Fibroblast of skin of right biceps (primary cell): ENCODE results near the gene MRPL9.
A peak's percentile ranks its signal among the peaks of the same experiment; 100 is the strongest.

ENCODE experiments used
- DNase-seq: peaks from one replicate; pipeline ENCODE4 v3.0.0-alpha.2; 2013

The MRPL9 gene

DNA sequence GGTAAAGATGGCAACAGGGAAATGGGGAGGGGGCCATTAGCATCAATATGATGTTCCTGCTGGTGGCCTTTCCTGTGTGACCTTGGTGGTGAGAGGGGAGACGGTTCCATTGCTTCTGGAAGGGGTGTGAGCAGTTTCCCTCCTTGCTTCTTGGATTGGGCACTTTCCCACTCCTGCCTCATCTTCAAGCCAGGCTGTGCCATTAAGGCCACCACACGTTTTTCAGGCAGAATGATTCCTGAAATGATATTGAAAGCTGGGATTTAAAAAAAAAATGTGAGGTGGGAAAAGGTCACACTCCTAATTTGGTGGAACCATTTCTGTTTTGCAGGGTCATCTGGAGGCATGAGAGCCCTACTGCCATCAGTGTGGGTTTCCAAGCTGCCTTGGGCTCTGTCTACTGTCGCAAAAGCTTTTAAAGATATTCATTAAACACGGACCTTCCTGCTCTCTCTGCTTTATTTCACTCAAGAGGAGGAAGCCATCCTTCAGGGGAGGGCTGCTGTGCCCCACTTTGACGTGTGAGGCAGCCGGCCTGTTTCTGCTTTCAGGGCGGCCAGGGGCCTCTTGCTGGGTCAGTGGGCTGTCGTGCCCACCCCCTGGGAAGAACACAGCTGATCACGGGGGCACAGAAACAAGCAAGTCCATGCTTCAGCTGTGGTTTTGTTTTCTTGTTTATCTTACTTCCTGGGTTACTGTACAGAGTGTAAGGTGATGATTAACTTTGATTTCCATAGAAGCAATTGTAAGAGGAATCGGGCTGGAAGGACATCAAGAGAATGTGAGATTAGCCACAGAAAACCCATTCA is 33.9 kb downstream of the MRPL9 start:
- no peak for DNase-seq

DNA sequence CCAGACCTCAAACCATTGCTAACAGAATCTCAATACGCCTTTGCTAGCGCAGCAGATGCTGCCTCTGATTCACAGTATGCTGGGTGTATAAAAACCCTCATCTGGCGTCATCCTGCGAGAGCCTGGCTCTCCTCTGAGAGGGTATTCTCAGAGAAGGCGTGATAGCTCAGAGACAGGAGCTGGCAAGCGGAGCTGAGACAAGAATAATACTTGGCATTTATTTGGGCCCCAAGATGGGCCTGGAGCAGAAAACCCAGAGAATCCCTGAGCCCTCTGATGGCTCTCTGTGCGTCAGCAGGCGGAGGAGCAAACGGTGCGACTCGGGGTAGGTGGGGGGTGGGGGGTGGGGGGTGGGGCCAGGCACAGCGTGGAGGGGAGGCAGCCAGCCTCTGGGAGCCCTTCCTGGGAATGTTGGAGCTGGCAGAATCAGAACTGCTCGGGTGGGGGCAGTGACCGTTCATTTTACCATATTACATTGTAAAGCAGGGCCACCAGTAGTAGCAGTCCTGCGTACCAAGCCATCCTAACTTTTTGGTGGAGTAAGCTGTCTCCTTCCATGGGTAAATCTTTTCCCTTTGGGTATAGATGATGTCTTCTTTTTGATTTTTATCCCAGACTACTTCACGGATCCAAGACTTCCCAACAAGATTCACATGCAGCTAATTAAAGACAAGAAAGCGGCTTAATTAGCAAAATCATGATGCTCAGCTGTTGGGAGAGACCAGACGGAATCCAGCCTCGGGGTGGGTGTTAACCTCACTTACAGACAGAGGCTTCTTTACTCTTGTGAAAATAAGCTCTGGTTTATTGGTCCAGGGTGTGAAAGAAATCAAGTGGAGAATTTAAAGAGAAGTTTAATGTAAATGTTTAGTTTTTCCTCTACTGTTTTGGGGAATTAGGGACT is 34.9 kb downstream of the MRPL9 start:
- DNase-seq: peak; percentile 70

GRCh38 chr1:151723726-151724370 is 39.4 kb downstream of the MRPL9 start:
- no peak for DNase-seq

DNA sequence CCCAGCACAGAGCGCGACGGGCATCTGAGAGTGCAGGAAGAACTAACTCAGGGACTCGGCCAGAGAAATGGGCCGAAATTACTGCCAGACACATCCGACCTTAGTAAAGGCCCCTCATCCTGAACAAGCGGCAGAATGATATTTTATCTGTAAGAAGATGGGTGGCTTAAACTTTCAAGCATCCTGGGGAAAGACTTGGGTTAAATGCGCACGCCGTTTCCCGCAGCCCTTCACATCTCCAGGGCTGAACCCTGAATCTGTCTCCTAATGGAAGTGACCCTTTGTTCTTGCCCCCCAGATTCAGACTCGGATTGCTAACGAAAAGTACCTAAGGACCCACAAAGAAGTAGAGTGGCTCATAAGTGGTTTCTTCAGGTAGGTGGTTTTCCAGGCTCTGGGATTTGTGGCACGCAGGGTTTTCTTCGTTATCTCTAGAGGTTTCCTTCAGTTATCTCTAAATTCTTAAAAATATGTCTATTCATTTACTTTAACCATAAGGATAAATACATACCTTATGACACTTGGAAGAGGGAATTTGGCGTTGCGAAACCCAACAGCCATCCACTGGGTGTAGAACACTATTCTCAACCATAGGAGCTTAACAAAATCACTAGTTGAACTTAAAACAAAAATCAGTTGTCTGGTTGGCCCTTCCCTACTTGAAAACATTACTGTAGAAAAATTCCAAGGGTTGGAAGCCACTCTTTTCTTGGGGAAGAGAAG is 41.3 kb downstream of the MRPL9 start:
- DNase-seq: peak; percentile 22

DNA sequence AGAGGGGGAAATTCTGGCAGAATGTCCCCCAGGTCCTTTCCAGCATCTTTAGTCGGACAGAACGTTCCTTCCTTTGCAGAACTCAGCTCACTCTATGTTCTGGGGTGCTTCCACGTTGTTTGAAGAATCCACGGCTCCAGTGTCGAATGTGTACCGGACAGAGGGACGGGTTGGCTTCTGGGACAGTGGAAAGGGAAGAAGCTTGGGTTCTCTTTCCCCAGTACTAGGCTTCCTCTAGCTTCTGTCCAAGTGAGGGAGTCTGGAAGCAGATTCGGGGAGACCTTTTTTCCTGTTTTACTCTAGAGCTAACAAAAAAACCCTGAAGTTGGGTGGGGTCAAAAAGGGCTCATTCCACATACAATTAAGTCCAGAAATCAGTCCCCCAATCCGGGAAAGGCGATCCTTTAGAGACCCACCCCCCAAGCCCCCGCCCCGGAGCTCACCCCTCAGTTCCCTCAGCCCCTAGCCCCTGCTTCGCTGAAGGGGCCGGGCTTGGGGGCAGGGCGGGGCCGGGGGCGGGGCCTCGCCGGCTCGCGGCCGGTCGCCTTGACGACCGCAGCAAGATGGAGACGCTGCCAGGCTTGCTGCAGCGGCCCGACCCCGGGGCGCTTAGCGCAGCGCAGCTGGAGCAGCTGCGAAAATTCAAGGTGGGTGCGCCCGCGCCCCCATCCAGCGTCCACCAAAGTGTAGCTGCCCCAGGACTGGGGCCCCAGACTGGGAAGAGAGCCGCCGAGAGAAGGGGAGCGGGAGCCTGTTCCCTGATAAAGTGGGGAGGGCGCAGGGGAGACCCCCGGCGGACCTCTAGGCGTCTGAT is 42.1 kb downstream of the MRPL9 start, which contains the start of gene RIIAD1:
Gene RIIAD1, plus strand, starts transcription at position 549 of the 814 bp plus-strand sequence. Its CDS starts 15 bp downstream, at position 564.
- peak; percentile 16 for DNase-seq

- peak; percentile 11 for DNase-seq
Observed at GRCh38 chr1:151720554-151720953, 42.7 kb downstream of the MRPL9 start.

DNA sequence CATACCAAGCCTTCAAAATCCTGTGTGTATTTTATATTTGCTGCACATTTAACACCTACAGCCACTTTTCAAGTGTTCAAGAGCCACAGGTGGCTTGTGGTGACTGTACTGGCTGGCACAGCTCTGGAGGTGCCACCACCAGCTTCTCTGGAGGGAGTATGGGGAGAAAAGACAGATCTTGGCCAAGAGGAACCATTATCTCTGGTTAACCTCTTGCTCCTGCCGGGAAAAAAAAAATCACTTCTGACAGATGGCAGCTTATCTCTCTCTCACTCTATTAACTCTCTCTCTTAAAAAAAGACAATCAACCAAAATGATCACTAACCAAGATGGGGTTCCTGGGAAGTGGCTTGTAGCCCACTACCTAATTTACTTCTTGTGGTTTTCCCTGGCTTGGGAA is 43.2 kb downstream of the MRPL9 start:
- DNase-seq: no peak

DNA sequence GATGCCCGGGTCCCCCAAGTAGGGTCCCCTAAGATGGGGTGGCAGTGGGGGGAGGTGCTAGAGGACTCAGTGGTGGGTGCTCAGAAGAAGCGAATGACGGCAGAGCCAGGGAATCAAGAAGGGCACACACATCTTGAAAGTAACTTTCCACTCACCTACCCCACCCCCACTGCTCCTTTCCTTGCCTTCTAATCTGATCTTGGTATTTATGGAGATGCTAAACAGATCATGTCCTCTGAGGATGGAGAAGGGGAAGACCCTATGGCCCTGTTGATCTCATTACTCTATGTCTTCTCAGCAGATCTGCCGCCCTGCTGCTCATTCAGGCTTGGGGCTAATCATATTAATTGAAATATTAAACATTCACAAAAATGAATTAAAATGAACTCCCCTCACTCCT is 44.6 kb downstream of the MRPL9 start:
- DNase-seq: no peak

DNA sequence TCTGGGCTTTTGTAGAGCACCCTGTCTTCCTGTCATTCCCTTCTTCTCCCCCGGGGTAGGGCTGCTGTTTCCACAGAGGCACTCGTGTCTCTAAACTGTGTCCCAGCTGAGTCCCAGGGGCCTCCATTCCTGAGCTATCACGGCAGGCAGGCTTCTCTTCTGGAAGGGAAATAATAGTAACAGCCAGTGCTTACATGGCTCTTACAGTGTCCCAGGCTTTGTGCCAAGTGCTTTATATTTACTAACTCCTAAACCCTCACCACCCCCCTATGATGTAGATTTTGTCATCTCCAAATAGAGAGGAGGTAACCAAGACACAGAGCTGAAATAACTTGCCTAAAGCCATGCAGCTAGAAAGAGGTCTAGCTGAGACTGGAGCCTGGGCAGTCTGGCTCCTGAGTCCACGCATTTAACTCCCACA is 45.3 kb downstream of the MRPL9 start:
- no peak for DNase-seq

GRCh38 chr1:151716771-151717631 is 46.3 kb downstream of the MRPL9 start, which contains the start of gene CELF3:
CELF3 (minus strand) TSS chr1:151716803; CDS start chr1:151716020, 783 bp downstream.
- DNase-seq: peak; percentile 7

DNA sequence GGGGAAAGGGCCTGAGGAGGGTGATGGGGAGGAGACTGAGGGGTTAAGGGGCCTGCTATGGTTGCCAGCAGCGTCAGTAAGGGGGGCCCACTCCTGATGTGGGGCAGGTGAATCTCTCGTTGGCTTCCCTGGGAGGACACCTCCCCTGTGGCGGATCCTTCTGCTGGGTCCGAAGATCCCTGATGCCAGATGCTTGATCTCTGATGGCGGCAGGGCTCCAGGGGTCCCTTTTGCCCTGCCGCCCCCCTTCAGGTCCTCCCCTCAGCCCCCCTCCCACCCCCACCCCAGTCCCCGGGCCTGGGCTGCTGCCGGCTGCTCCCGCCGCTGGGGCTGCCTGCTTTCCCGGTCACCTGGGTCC is 46.9 kb downstream of the MRPL9 start:
- DNase-seq: no peak

- no peak for DNase-seq
Observed at GRCh38 chr1:151715726-151716404, 47.4 kb downstream of the MRPL9 start.

GRCh38 chr1:151714820-151715725 is 48.2 kb downstream of the MRPL9 start:
- DNase-seq: no peak

DNA sequence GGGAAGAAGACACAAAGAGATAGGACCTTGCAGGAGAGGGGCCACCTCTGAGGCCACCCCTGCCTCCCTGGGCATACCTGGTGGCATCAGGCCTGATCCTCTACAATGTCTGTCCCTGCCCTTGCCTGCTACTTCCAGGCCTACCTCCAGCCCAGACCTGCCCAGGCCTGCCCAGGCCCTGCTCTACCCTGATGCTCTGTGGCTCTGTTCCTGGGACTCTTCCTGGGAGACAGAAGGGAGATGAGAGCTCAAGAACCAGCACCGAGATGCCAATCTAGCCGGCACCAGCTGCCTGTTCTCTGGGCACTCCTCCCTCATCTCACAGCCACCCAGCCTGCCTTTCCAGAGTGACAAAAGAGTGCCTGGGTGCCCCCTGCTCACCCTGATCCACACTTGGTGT is 49.4 kb downstream of the MRPL9 start:
- no peak for DNase-seq

DNA sequence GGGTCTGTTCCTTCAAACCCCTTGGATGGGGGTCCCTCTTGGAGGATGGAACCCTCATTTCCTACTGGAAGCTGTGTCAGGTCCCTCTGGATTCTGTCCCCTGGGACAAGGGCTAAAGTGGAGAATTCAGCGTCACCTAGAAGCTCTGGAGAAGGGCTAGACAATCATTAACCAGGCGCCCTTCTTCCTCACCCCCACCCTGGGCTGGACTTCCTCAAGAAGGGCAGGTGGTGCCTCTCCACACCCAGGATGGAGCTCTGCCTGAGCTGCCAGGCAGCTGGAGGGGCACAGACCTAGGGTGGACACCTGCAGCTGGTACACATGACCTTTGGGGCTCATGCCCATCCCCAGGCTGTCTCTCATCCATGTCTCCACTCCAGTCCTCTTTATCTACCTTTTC is 50.3 kb downstream of the MRPL9 start:
- no peak for DNase-seq

DNA sequence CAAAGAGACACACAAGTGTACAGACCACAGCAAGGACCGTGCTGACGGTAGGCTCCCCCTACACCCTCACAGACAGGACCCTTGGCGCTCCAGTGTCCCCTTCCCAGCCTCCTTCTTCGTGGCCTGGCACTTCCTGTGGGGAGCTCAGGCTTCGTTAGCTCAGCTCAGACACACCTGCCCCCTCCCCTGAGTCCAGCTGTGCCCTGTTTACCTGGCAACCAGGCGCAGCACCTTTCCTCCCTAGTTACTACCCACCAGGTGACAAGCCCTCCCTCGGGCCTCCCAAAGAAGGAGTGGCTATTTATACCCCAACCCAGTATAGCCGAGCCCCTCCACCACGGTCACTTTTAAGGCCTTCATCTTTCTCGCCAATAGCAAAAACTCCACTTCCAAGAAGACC is 51.3 kb downstream of the MRPL9 start:
- DNase-seq: no peak

DNA sequence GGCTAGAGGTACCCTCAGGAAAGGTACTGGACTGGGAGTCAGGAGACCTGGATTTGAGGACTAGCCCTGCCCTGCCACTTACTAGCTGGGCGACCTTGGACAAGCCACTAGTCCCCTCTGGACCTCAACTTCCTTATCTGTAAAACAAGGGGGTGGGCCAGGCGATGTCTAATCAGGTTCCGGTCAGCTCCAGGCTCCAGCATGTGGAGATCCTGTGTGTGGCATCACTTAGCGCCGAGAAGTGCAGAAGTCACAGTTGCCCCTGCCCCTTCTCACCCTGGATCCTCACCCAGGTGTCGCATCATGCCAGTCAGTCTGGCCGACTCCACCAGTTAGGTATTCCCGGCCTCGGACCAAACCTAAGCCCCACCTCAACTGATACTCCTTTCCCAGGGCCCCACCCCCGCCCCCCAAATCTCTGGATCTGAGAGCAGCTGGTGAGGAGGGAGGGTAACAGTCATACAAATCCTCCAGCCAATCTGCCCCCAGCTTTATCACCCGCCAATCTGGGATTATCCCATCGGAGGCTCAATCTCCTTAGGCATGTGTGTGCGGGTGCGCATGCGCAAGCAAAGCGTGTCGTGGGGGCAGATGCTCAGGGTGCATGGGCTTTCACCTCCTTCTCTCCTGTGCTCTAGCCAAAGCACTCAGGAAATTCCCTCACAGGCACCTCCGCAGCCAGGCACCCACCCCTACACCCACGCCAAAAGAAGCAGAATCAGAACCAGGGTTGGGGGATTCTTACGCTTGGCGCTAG is 52.1 kb downstream of the MRPL9 start:
- no peak for DNase-seq

DNA sequence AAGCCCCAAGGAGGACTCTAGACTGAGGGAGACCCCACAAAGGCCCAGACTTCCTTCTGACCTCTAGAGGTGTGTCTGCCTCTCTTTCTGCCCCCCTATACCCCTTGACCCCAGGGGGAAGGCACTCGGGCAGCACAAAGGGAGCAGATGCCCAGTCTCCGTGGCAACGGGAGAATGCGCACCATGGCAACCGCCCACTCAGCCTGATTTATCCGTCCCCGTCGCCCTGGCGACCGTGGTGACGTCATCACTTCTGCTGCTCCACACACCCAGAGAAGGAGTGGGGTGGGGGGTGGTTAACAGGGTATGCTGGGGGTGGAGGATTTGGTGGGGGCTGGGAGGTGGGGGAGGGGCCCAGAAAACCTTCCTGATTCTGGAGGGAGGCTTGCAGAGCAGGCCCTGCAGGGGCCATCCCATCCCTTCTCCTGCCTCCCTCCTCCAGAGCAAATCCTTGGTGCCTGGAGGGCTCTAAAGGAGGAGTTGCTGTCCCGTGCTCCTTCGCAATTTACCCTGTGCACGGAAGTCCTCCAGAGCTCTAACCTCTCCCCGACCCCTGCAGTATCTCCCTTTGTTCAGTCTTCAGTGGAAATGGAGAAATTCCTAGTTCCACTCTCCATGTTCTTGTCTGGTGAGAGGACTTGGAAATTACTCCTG is 53.0 kb downstream of the MRPL9 start:
- peak; percentile 56 for DNase-seq
